IgD-negative memory B cell (primary cell): ENCODE measurements around the gene ADCY3. TPM values are rescaled to one million over a fixed set of nuclear protein-coding genes. Genes with fewer than 3 reads are reported as not detected.
A peak's percentile ranks its signal among the peaks of the same experiment; 100 is the strongest.

Experiments
- H3K27ac Mint-ChIP-seq, 3 donors: one replicate each; pipeline ENCODE4 v1.8.0; 2020 to 2022; ENCODE audit warnings: mild to moderate bottlenecking in 3 of 3, mixed read lengths in 3 of 3, moderate library complexity in 1 of 3
- H3K27me3 Mint-ChIP-seq: one replicate; pipeline ENCODE4 v1.8.0; 2021; ENCODE audit warnings: mixed read lengths
- H3K36me3 Mint-ChIP-seq: one replicate; pipeline ENCODE4 v1.8.0; 2020; ENCODE audit warnings: mild to moderate bottlenecking, mixed read lengths
- H3K4me1 Mint-ChIP-seq, 3 donors: one replicate each; pipeline ENCODE4 v1.8.0; 2020 to 2022; ENCODE audit warnings: mixed read lengths in 3 of 3, mild to moderate bottlenecking in 1 of 3
- H3K4me3 Mint-ChIP-seq, 4 donors: one replicate each; pipeline ENCODE4 v1.8.0; 2020 to 2022; ENCODE audit warnings: mild to moderate bottlenecking in 4 of 4, mixed read lengths in 4 of 4, moderate library complexity in 3 of 4
- H3K9me3 Mint-ChIP-seq, 3 donors: one replicate each; pipeline ENCODE4 v1.8.0; 2020 to 2021; ENCODE audit warnings: mixed read lengths in 3 of 3, mild to moderate bottlenecking in 1 of 3
- polyA plus RNA-seq: library from polyadenylated mRNA; unstranded; fragments of 300-500 nt; fragmentation: Illumina TruSeq; gene quantifications from one replicate; pipeline ENCODE4 v1.2.3, GENCODE V29; 2021

ADCY3 gene
- polyA plus RNA-seq, result 25.9 TPM

- peak within 1 kb of the TSS; percentile 88 to 96 (median 94) for H3K4me3 Mint-ChIP-seq
- no peaks in the 10 kb centered on the region for H3K27me3 Mint-ChIP-seq
- peaks cover 11 to 19% (median 12%) of the 10 kb centered on the region in 3 donors for H3K4me1 Mint-ChIP-seq
- no peaks in the 10 kb centered on the region for H3K36me3 Mint-ChIP-seq
- no peaks in the 10 kb centered on the region for H3K9me3 Mint-ChIP-seq
- peak within 1 kb of the TSS; percentile 76 to 93 (median 81) for H3K27ac Mint-ChIP-seq
These were observed at the start of gene ADCY3 for GRCh38 chr2:24920098-24920808. TSS of gene ADCY3 (minus strand) at chr2:24920237. CDS start at chr2:24918987, 1,250 bp downstream.

DNA sequence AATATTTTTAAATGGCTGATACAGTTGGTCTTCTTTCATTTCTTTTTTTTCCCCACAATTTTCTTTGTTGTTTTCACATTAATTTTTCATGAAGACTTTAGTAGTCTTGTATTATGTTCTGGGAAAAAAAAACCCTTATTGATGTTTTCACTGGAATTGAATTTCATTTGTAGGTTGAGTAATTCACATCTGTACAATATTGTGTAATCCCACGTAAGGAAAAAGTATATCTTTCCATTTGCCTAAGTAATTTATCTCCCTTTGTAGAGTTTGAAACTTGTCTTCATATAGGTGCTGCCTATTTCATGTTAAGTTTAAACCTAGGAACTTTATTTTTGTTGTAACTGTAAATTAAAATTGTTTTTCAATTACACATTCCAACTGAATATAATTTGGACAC, 49.7 kb upstream of the ADCY3 start:
- peak overlapping the region in 1 of 4 donors; percentile 1 for H3K4me3 Mint-ChIP-seq
- peaks cover 5 to 13% (median 8%) of the 10 kb centered on the region in 3 donors for H3K4me1 Mint-ChIP-seq
- H3K9me3 Mint-ChIP-seq, result no peaks in the 10 kb centered on the region
- H3K27ac Mint-ChIP-seq, result no peak overlapping the region
- H3K27me3 Mint-ChIP-seq, result no peaks in the 10 kb centered on the region
- no peaks in the 10 kb centered on the region for H3K36me3 Mint-ChIP-seq

GRCh38 chr2:24961903-24962302, 41.9 kb upstream of the ADCY3 start:
- no peaks in the 10 kb centered on the region for H3K27me3 Mint-ChIP-seq

GRCh38 chr2:24959761-24960160, 39.7 kb upstream of the ADCY3 start:
- peak overlapping the region in 1 of 3 donors; percentile 35 for H3K27ac Mint-ChIP-seq
- peaks cover 27% of the 10 kb centered on the region for H3K36me3 Mint-ChIP-seq
- H3K9me3 Mint-ChIP-seq, result peaks cover 3 to 17% (median 15%) of the 10 kb centered on the region in 3 donors
- peaks cover 0 to 5% (median 0%) of the 10 kb centered on the region in 3 donors for H3K4me1 Mint-ChIP-seq
- H3K4me3 Mint-ChIP-seq, result no peak overlapping the region
- H3K27me3 Mint-ChIP-seq, result no peaks in the 10 kb centered on the region

More at GRCh38 chr2:24961903-24962302, 41.9 kb upstream of the ADCY3 start:
- peaks cover 14% of the 10 kb centered on the region for H3K36me3 Mint-ChIP-seq
- H3K9me3 Mint-ChIP-seq, result no peaks in the 10 kb centered on the region
- H3K4me1 Mint-ChIP-seq, result peaks cover 0 to 5% (median 1%) of the 10 kb centered on the region in 3 donors
- no peak overlapping the region for H3K4me3 Mint-ChIP-seq
- H3K27ac Mint-ChIP-seq, result no peak overlapping the region

DNA sequence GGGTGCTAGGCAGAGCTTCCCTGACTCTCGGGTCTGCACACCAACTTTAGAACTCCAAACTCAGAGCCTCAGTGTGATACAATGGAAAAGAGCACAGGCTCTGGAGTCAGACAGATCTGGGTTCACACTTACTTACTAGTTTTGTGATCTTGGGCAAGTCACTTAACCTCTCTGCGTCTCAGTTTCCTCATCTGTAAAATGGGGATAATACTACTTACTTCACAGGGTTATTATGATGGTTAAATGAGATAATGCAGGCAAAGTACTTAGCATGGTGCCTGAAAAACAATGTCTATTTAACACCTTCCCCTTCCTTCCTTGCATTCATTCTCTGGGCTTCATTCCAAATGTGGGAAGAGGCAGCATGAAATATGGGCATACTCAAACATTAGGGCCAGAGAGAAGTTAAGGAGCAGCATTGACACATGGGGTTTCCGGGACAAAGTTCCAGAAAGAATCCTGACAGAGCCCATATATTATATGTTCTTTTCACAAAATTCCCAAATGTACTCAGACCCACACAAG, 38.4 kb upstream of the ADCY3 start:
- Mint-ChIP-seq H3K36me3 (peaks cover 34% of the 10 kb centered on the region), H3K27me3 (no peaks in the 10 kb centered on the region), H3K4me1 (peaks cover 0 to 5% (median 0%) of the 10 kb centered on the region in 3 donors), H3K4me3 (no peak overlapping the region), H3K27ac (no peak overlapping the region), H3K9me3 (peaks cover 3 to 17% (median 15%) of the 10 kb centered on the region in 3 donors)

DNA sequence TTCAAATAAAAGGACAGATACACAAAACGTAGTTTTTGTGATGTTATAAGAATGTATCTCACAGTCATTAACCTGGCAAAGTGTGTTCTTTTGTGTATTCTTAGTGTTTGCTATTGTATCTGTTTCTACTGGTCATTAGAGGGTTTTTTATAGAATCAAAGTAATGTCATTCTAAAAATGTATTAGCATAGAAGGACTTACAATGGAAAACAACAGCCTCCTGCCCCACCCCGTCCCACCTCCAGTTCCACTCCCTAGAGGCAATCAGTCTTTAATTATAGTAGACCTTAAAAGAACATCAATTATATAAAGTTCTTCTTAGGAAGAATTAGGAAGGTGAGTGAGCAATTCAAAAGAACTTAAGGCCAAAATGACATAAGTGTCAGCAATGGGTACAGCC, 37.9 kb upstream of the ADCY3 start:
- Mint-ChIP-seq H3K27me3 (no peaks in the 10 kb centered on the region), H3K4me3 (no peak overlapping the region), H3K27ac (no peak overlapping the region), H3K36me3 (peaks cover 36% of the 10 kb centered on the region), H3K9me3 (peaks cover 3 to 17% (median 15%) of the 10 kb centered on the region in 3 donors), H3K4me1 (peaks cover 0 to 5% (median 0%) of the 10 kb centered on the region in 3 donors)

DNA sequence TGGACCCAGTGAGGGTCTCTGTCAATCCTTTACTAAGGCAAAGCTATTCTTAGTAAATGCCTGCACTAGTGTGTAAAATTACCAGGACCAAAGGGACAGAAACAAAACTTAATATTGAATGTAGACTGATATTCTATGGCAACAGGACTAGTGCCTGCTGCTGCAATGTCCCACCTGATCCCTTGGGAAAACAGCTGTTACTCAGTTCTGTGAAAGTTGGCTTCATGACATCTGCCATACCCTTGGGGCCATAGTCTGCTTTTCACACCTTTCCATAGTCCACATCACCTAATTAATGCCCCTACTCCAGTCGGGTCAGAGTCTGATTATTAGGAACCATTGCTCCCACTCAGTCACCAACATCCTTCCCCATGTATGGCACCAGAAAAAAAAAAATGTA, 37.2 kb upstream of the ADCY3 start:
- Mint-ChIP-seq H3K27ac (peak overlapping the region in 1 of 3 donors; percentile 32), H3K4me3 (no peak overlapping the region), H3K27me3 (no peaks in the 10 kb centered on the region), H3K4me1 (peaks cover 0 to 5% (median 0%) of the 10 kb centered on the region in 3 donors), H3K9me3 (peaks cover 3 to 17% (median 15%) of the 10 kb centered on the region in 3 donors), H3K36me3 (peaks cover 36% of the 10 kb centered on the region)

DNA sequence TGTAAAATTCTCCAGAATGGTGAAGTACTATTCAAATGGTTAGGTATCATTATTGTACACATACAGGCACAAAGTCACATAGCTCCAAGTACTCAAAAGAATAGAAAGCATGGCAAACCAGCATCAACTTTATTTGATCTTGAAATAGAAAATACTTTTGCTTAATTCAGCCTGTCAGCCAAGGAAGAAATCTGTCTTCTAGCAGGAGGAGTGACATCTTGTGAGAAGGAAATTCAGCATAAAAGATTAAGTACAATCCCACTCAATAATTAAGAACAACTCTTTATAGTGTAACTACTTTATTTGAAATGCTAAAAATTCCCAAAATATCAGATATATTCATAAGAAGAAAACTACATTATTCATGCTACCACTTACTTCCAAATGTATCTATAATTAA, 35.9 kb upstream of the ADCY3 start:
- peaks cover 36% of the 10 kb centered on the region for H3K36me3 Mint-ChIP-seq

GRCh38 chr2:24955232-24955631, 35.2 kb upstream of the ADCY3 start:
- no peaks in the 10 kb centered on the region for H3K27me3 Mint-ChIP-seq
- peaks cover 36% of the 10 kb centered on the region for H3K36me3 Mint-ChIP-seq
- peaks cover 3 to 17% (median 15%) of the 10 kb centered on the region in 3 donors for H3K9me3 Mint-ChIP-seq
- H3K27ac Mint-ChIP-seq, result no peak overlapping the region
- H3K4me1 Mint-ChIP-seq, result peaks cover 0 to 5% (median 0%) of the 10 kb centered on the region in 3 donors
- H3K4me3 Mint-ChIP-seq, result peak overlapping the region in 1 of 4 donors; percentile 24

More for the DNA sequence above, 35.9 kb upstream of the ADCY3 start:
- no peak overlapping the region for H3K27ac Mint-ChIP-seq
- peaks cover 0 to 5% (median 0%) of the 10 kb centered on the region in 3 donors for H3K4me1 Mint-ChIP-seq
- H3K4me3 Mint-ChIP-seq, result no peak overlapping the region
- H3K27me3 Mint-ChIP-seq, result no peaks in the 10 kb centered on the region
- H3K9me3 Mint-ChIP-seq, result peaks cover 3 to 17% (median 15%) of the 10 kb centered on the region in 3 donors

GRCh38 chr2:24950102-24950501, 30.1 kb upstream of the ADCY3 start:
- peaks cover 0 to 3% (median 3%) of the 10 kb centered on the region in 3 donors for H3K9me3 Mint-ChIP-seq
- H3K27ac Mint-ChIP-seq, result no peak overlapping the region
- H3K27me3 Mint-ChIP-seq, result no peaks in the 10 kb centered on the region
- peaks cover 13% of the 10 kb centered on the region for H3K36me3 Mint-ChIP-seq
- no peak overlapping the region for H3K4me3 Mint-ChIP-seq
- H3K4me1 Mint-ChIP-seq, result no peaks in the 10 kb centered on the region

DNA sequence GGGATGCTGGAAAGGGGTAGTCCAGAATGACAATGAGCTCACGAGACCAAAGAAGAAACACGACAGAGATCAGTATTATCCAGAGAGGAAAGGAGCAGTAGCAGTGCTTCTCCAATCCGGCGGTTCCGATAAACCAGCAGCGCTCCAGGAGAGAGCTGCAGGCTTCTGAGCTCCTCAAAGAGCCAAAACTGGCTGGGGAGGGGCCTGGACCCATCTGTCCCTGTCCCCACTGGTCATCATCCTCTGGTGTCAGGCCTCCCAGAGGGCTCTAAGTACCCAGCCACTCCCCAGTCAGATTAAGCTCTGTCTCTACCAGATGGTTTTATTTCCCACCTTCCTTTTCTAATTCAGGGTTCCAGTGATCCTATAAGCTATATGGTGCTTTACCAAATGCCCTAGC, 28.5 kb upstream of the ADCY3 start:
- H3K9me3 Mint-ChIP-seq, result no peaks in the 10 kb centered on the region
- no peaks in the 10 kb centered on the region for H3K4me1 Mint-ChIP-seq
- peaks cover 4% of the 10 kb centered on the region for H3K36me3 Mint-ChIP-seq
- peak overlapping the region in 1 of 3 donors; percentile 47 for H3K27ac Mint-ChIP-seq
- H3K27me3 Mint-ChIP-seq, result no peaks in the 10 kb centered on the region
- no peak overlapping the region for H3K4me3 Mint-ChIP-seq

GRCh38 chr2:24947561-24948157, 27.6 kb upstream of the ADCY3 start:
- H3K4me1 Mint-ChIP-seq, result no peaks in the 10 kb centered on the region
- no peaks in the 10 kb centered on the region for H3K27me3 Mint-ChIP-seq
- no peaks in the 10 kb centered on the region for H3K9me3 Mint-ChIP-seq
- H3K4me3 Mint-ChIP-seq, result no peak overlapping the region
- peaks cover 2% of the 10 kb centered on the region for H3K36me3 Mint-ChIP-seq
- peak overlapping the region in 1 of 3 donors; percentile 47 for H3K27ac Mint-ChIP-seq

DNA sequence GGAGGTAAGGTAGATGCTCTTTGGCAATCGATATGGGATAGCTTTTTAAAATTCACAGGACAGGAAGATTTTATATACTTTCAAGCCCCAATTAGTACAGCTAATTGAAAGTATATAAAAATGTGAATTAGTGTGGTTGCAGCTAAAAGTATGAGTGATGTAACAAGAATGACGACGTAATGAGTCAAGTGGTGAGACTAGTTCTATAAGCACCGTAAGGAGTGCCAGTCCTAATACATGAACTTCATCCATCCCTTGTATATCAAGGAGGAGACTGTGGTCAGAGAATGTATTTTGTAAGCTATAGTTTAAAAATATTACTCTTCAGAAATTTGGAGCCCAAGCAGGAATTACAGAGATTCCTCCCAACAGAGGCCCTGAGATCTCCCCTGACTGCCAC, 25.9 kb upstream of the ADCY3 start:
- Mint-ChIP-seq H3K4me3 (peak overlapping the region in 1 of 4 donors; percentile 59), H3K27me3 (no peaks in the 10 kb centered on the region), H3K4me1 (no peaks in the 10 kb centered on the region), H3K36me3 (peaks cover 2% of the 10 kb centered on the region), H3K27ac (no peak overlapping the region), H3K9me3 (no peaks in the 10 kb centered on the region)

DNA sequence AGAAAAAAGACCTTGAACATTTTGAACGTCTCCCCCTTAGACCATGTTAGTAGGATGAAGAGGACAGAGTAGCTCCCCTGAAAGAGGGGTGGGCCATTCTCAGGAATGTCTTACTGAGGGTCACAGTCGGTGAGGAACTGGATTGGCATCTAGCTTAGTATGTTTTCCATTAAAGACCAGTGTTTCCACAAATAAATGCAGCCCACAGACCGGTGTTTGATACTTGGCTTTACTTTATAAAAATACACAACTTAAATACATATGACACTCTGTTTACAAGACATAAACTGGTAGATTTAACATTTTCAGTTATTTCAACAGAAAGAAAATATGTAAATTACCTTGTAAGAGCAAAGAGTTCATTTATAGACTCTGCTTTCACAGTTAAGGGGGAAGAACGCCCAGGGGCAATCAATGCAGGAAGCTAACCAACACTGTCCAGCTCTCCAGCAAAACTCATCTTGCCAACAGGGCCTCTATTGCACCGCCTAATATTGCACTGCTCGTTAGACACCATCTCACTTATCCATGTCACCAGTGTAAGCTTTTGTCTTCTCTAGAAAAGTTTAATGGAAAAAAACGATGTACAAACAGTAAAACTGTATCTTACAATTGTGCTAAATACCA, 23.5 kb upstream of the ADCY3 start:
- Mint-ChIP-seq H3K27ac (no peak overlapping the region), H3K36me3 (peaks cover 2% of the 10 kb centered on the region), H3K4me3 (no peak overlapping the region), H3K4me1 (no peaks in the 10 kb centered on the region), H3K27me3 (no peaks in the 10 kb centered on the region), H3K9me3 (no peaks in the 10 kb centered on the region)

- Mint-ChIP-seq H3K36me3 (no peaks in the 10 kb centered on the region), H3K4me1 (peaks cover 0 to 2% (median 0%) of the 10 kb centered on the region in 3 donors), H3K4me3 (no peak overlapping the region), H3K9me3 (peaks cover 0 to 2% (median 0%) of the 10 kb centered on the region in 3 donors), H3K27me3 (no peaks in the 10 kb centered on the region), H3K27ac (no peak overlapping the region)
These were observed 19.3 kb upstream of the ADCY3 start for GRCh38 chr2:24939353-24939752.
